ENCODE results near the gene COL12A1. TPM values are rescaled to one million over a fixed set of nuclear protein-coding genes. Genes with fewer than 3 reads are reported as not detected.
A peak's percentile ranks its signal among the peaks of the same experiment; 100 is the strongest.

Gene COL12A1
- total RNA-seq, 1 experiment from 2014 or later, result 29.3 TPM

- no peaks in the 10 kb centered on the region for H3K9me3 Mint-ChIP-seq (ENCODE audit: low read depth, unreplicated experiment)
- CTCF ChIA-PET, result no interaction called here
- no TSS peak for BruUV-seq (replicated peaks)
- H3K4me1 Mint-ChIP-seq (ENCODE audit: low read depth, unreplicated experiment), result peaks cover 19% of the 10 kb centered on the region
- no peaks in the 10 kb centered on the region for H3K27me3 Mint-ChIP-seq (ENCODE audit: unreplicated experiment)
- intact Hi-C loops (cut with micrococcal nuclease; ENCODE audit: unreplicated experiment), result no loop called here
- H3K4me3 Mint-ChIP-seq (ENCODE audit: low read depth, unreplicated experiment), result no peak overlapping the region
- DNase-seq, result no peak
- peaks cover 5% of the 10 kb centered on the region for H3K36me3 Mint-ChIP-seq (ENCODE audit: insufficient read depth, unreplicated experiment)
- TF ChIP-seq CTCF (IDR thresholded peaks at IDR 0.05; ENCODE audit: unreplicated experiment), result no peak
- H3K27ac Mint-ChIP-seq (ENCODE audit: unreplicated experiment), result no peak overlapping the region
Measured at GRCh38 chr6:75089151-75089897, 116.5 kb downstream of the COL12A1 start.

GRCh38 chr6:75085931-75086635 lies 119.8 kb downstream of the COL12A1 start:
- no peaks in the 10 kb centered on the region for H3K9me3 Mint-ChIP-seq (ENCODE audit: low read depth, unreplicated experiment)
- peaks cover 5% of the 10 kb centered on the region for H3K36me3 Mint-ChIP-seq (ENCODE audit: insufficient read depth, unreplicated experiment)
- no TSS peak for BruUV-seq (replicated peaks)
- H3K27me3 Mint-ChIP-seq (ENCODE audit: unreplicated experiment), result peaks cover 2% of the 10 kb centered on the region
- no peak for TF ChIP-seq CTCF (IDR thresholded peaks at IDR 0.05; ENCODE audit: unreplicated experiment)
- no peak overlapping the region for H3K4me3 Mint-ChIP-seq (ENCODE audit: low read depth, unreplicated experiment)
- CTCF ChIA-PET, result no interaction called here
- intact Hi-C loops (cut with micrococcal nuclease; ENCODE audit: unreplicated experiment), result no loop called here
- no peak for DNase-seq
- no peak overlapping the region for H3K27ac Mint-ChIP-seq (ENCODE audit: unreplicated experiment)
- H3K4me1 Mint-ChIP-seq (ENCODE audit: low read depth, unreplicated experiment), result peaks cover 21% of the 10 kb centered on the region

GRCh38 chr6:75084872-75085381 lies 120.9 kb downstream of the COL12A1 start:
- TF ChIP-seq CTCF (IDR thresholded peaks at IDR 0.05; ENCODE audit: unreplicated experiment), result no peak
- H3K27ac Mint-ChIP-seq (ENCODE audit: unreplicated experiment), result peak overlapping the region; percentile 19
- no TSS peak for BruUV-seq (replicated peaks)
- H3K9me3 Mint-ChIP-seq (ENCODE audit: low read depth, unreplicated experiment), result no peaks in the 10 kb centered on the region
- H3K36me3 Mint-ChIP-seq (ENCODE audit: insufficient read depth, unreplicated experiment), result peaks cover 5% of the 10 kb centered on the region
- DNase-seq, result peak; percentile 53
- H3K27me3 Mint-ChIP-seq (ENCODE audit: unreplicated experiment), result peaks cover 8% of the 10 kb centered on the region
- H3K4me3 Mint-ChIP-seq (ENCODE audit: low read depth, unreplicated experiment), result peak overlapping the region; percentile 86
- H3K4me1 Mint-ChIP-seq (ENCODE audit: low read depth, unreplicated experiment), result peaks cover 21% of the 10 kb centered on the region
- CTCF ChIA-PET, result no interaction called here
- intact Hi-C loops (cut with micrococcal nuclease; ENCODE audit: unreplicated experiment), result no loop called here

GRCh38 chr6:75084018-75084417 lies 121.8 kb downstream of the COL12A1 start:
- CTCF ChIA-PET, result no interaction called here
- Mint-ChIP-seq H3K36me3 (ENCODE audit: insufficient read depth, unreplicated experiment) (peaks cover 5% of the 10 kb centered on the region), H3K27ac (ENCODE audit: unreplicated experiment) (peak overlapping the region; percentile 19), H3K9me3 (ENCODE audit: low read depth, unreplicated experiment) (no peaks in the 10 kb centered on the region), H3K4me1 (ENCODE audit: low read depth, unreplicated experiment) (peaks cover 21% of the 10 kb centered on the region), H3K4me3 (ENCODE audit: low read depth, unreplicated experiment) (peak overlapping the region; percentile 86), H3K27me3 (ENCODE audit: unreplicated experiment) (peaks cover 8% of the 10 kb centered on the region)
- intact Hi-C loops (cut with micrococcal nuclease; ENCODE audit: unreplicated experiment), result no loop called here
- TF ChIP-seq CTCF (IDR thresholded peaks at IDR 0.05; ENCODE audit: unreplicated experiment), result no peak
- no peak for DNase-seq
- BruUV-seq (replicated peaks), result no TSS peak

All from Calu3 (cell line).